Activated CD4-positive, CD25-positive, alpha-beta regulatory T cell treated with anti-CD3 and anti-CD28 coated beads, Interleukin-2, amount 50 U/mL, for 16 hours (primary cell): ENCODE measurements around the gene ENPP1.

ENCODE experiments used
- DNase-seq: peaks from one replicate; pipeline ENCODE4 v3.0.0-alpha.2; 2020; ENCODE audit warnings: low read depth, low spot score

ENPP1 gene

GRCh38 chr6:131807644-131808459 lies at the start of gene ENPP1:
ENPP1 (plus strand) TSS chr6:131808020; CDS start chr6:131808036, 16 bp downstream.
- DNase-seq, result no peak

- DNase-seq, result no peak
These were observed 48.9 kb upstream of the ENPP1 start for GRCh38 chr6:131758920-131759319.

- no peak for DNase-seq
These were observed 46.6 kb upstream of the ENPP1 start for GRCh38 chr6:131761060-131761761.

GRCh38 chr6:131761762-131762067 lies 46.1 kb upstream of the ENPP1 start:
- DNase-seq, result no peak

- no peak for DNase-seq
These were observed 44.8 kb upstream of the ENPP1 start for GRCh38 chr6:131762984-131763383.

GRCh38 chr6:131763749-131764148 lies 44.1 kb upstream of the ENPP1 start:
- DNase-seq, result no peak

GRCh38 chr6:131764350-131764749 lies 43.5 kb upstream of the ENPP1 start:
- no peak for DNase-seq

GRCh38 chr6:131765081-131765803 lies 42.6 kb upstream of the ENPP1 start:
- no peak for DNase-seq

GRCh38 chr6:131765804-131766135 lies 42.0 kb upstream of the ENPP1 start:
- no peak for DNase-seq

- no peak for DNase-seq
These were observed 41.2 kb upstream of the ENPP1 start for GRCh38 chr6:131766631-131767030.

GRCh38 chr6:131768964-131769363 lies 38.9 kb upstream of the ENPP1 start:
- DNase-seq, result no peak

GRCh38 chr6:131769385-131770141 lies 38.3 kb upstream of the ENPP1 start:
- no peak for DNase-seq

- no peak for DNase-seq
These were observed 37.0 kb upstream of the ENPP1 start for GRCh38 chr6:131770776-131771175.

- DNase-seq, result no peak
These were observed 34.4 kb upstream of the ENPP1 start for GRCh38 chr6:131773284-131773950.

- DNase-seq, result no peak
These were observed 31.9 kb upstream of the ENPP1 start for GRCh38 chr6:131775886-131776285.

GRCh38 chr6:131776985-131777384 lies 30.8 kb upstream of the ENPP1 start:
- no peak for DNase-seq

- DNase-seq, result no peak
These were observed 29.7 kb upstream of the ENPP1 start for GRCh38 chr6:131778169-131778568.

GRCh38 chr6:131779304-131779703 lies 28.5 kb upstream of the ENPP1 start:
- no peak for DNase-seq

GRCh38 chr6:131780600-131780999 lies 27.2 kb upstream of the ENPP1 start:
- no peak for DNase-seq

GRCh38 chr6:131781687-131782086 lies 26.1 kb upstream of the ENPP1 start:
- DNase-seq, result no peak

GRCh38 chr6:131782764-131783163 lies 25.1 kb upstream of the ENPP1 start:
- DNase-seq, result no peak
